ENCODE results near the gene LEUTX.
A peak's percentile ranks its signal among the peaks of the same experiment; 100 is the strongest.

The LEUTX gene

GRCh38 chr19:39825093-39825463 is 46.4 kb downstream of the LEUTX start:
- DNase-seq, result no peak

GRCh38 chr19:39825531-39826076 is 47.0 kb downstream of the LEUTX start:
- DNase-seq, result no peak

GRCh38 chr19:39826311-39826945 is 47.8 kb downstream of the LEUTX start:
- no peak for DNase-seq

GRCh38 chr19:39827216-39827615 is 48.6 kb downstream of the LEUTX start:
- DNase-seq, result no peak

- no peak for DNase-seq
Observed at GRCh38 chr19:39828015-39828653, 49.5 kb downstream of the LEUTX start.

- DNase-seq, result no peak
Observed at GRCh38 chr19:39828654-39829032, 50.0 kb downstream of the LEUTX start.

GRCh38 chr19:39829702-39830275 is 51.1 kb downstream of the LEUTX start:
- no peak for DNase-seq

GRCh38 chr19:39830406-39830805 is 51.8 kb downstream of the LEUTX start:
- DNase-seq, result no peak

- DNase-seq, result no peak
Observed at GRCh38 chr19:39830847-39831246, 52.2 kb downstream of the LEUTX start.

- DNase-seq, result no peak
Observed at GRCh38 chr19:39831679-39832078, 53.0 kb downstream of the LEUTX start.

- DNase-seq, result no peak
Observed at GRCh38 chr19:39832341-39833083, 53.9 kb downstream of the LEUTX start.

GRCh38 chr19:39833160-39833463 is 54.5 kb downstream of the LEUTX start:
- DNase-seq, result no peak

GRCh38 chr19:39833464-39834286 is 55.0 kb downstream of the LEUTX start, which contains the start of gene DYRK1B:
TSS of gene DYRK1B (minus strand) at chr19:39834162. CDS start at chr19:39831867, 2,295 bp downstream.
- peak; percentile 93 for DNase-seq

- DNase-seq, result no peak
Observed at GRCh38 chr19:39834287-39834841, 55.7 kb downstream of the LEUTX start.

All from DMS 273 treated with DMSO at 0.1 percent for 48 hours (cell line).